A549 (cell line): ENCODE results near the gene UBE3C.

ENCODE experiments used
- CBX8 ChIP-seq: fragments of 200-600 bp; sonication (generic); IDR thresholded peaks from 2 replicates; pipeline ENCODE4 v1.6.1; 2016
- CHD2 ChIP-seq: fragments of 150-350 bp; IDR thresholded peaks from 2 replicates; pipeline ENCODE4 v1.6.1; 2014; ENCODE audit warnings: low read length; ENCODE audit not compliant: partially characterized antibody
- CTCF ChIP-seq: fragments of >200 bp; sonication (Bioruptor Twin); formaldehyde crosslinking; IDR thresholded peaks from 3 replicates; pipeline ENCODE4 v1.5.1; 2016
- ESRRA ChIP-seq: fragments of 150-350 bp; IDR thresholded peaks from 2 replicates; pipeline ENCODE4 v1.6.1; 2014; ENCODE audit warnings: mild to moderate bottlenecking, low read length, borderline replicate concordance
- HDAC2 ChIP-seq: fragments of 200-600 bp; sonication (generic); IDR thresholded peaks from 2 replicates; pipeline ENCODE4 v1.6.1; 2016
- JUNB ChIP-seq: fragments of >200 bp; sonication (Bioruptor Twin); formaldehyde crosslinking; IDR thresholded peaks from 2 replicates; pipeline ENCODE4 v1.6.1; 2016
- MAX ChIP-seq: IDR thresholded peaks from 2 replicates; pipeline ENCODE4 v1.6.1; 2012
- POLR2A ChIP-seq: IDR thresholded peaks from 2 replicates; pipeline ENCODE4 v1.6.1; 2012; ENCODE audit warnings: mild to moderate bottlenecking, low read length
- RFX5 ChIP-seq: fragments of 450-650 bp; IDR thresholded peaks from 2 replicates; pipeline ENCODE4 v1.7.1; 2014; ENCODE audit warnings: antibody characterized with exemption, mild to moderate bottlenecking, moderate library complexity
- RNF2 ChIP-seq: fragments of 200-600 bp; sonication (generic); IDR thresholded peaks from 2 replicates; pipeline ENCODE4 v1.6.1; 2016; ENCODE audit warnings: low read depth, mild to moderate bottlenecking, antibody characterized with exemption, moderate library complexity, borderline replicate concordance
- SREBF2 ChIP-seq: fragments of 450-650 bp; IDR thresholded peaks from 2 replicates; pipeline ENCODE4 v1.6.1; 2014; ENCODE audit warnings: mild to moderate bottlenecking, moderate library complexity
- USF2 ChIP-seq: fragments of 450-650 bp; IDR thresholded peaks from 2 replicates; pipeline ENCODE4 v1.6.1; 2014; ENCODE audit warnings: antibody characterized with exemption

GRCh38 chr7:157272351-157273207, 133.9 kb downstream of the UBE3C start:
- TF ChIP-seq CTCF (no peak), POLR2A (no peak), HDAC2 (no peak), CHD2 (no peak), RNF2 (no peak), ESRRA (no peak), CBX8 (no peak), MAX (no peak), JUNB (no peak), RFX5 (no peak), SREBF2 (no peak), USF2 (no peak)
